GM04504 (cell line): ENCODE data around the gene SPIN4.
A peak's percentile ranks its signal among the peaks of the same experiment; 100 is the strongest.
"Not testable (repeated sequence)": the region's sequence is repeated elsewhere in the genome, so short reads cannot be mapped to it uniquely, and the experiment has no call there.

Source experiments
- DNase-seq: peaks from one replicate; pipeline ENCODE4 v3.0.0-alpha.2; 2012; ENCODE audit warnings: low read depth

Gene SPIN4

DNA sequence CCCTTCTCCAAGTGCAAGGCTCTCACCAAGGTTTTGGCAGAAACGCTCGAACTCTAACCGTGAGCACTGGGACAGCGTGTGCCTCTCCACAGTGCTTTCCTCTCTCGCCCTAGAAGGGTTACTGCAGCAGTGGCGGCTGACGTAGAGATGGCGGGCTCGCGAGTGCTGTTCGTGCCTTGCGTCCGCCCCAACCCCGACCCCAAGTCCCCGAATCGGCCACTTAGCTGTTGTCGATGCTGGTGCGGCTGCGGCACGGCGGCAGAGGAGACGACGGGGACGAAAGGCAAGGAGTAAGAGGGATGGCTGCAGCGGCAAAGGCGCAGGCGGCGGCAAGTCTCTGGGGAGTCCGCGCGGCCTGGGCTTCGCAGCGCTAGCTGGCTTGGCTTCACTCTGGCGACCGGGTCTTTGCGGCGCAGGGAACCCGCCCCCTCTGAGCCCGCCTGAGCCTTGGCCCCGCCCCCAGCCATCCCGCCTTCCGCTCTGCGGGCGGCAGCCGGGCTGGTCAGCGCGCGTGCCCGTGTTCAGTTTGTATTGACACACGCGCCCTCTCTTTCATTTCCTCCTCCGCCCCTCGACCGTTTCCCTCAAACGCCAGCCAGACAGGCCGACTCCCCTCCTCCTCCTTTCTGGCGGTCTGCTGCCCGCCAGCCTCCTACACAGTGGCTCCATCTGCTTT is at the start of gene SPIN4:
Gene SPIN4, minus strand, starts transcription at position 392 of the 676 bp plus-strand sequence. CDS start 513 bp downstream, outside the sequence.
- DNase-seq: peak; percentile 50

DNA sequence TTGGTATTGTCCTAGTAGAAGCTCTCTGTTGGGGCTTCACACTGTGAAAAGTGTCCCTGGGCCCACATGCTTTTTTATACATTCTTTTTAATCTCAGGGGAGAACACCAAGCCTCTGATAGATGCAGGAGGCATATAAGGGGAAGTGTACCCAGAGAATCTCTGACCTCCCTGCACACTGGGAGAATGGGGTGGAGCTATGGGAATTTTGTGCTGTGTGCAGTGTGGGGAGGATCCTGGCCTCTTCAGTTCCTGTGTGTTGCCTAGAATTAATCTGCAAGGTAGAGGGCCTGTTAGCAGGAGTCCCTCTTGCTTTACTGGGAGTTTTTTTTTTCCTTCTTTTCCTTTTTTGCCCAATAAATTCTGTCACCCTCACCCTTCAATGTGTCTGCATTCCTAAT is 49.2 kb upstream of the SPIN4 start:
- DNase-seq: no peak

DNA sequence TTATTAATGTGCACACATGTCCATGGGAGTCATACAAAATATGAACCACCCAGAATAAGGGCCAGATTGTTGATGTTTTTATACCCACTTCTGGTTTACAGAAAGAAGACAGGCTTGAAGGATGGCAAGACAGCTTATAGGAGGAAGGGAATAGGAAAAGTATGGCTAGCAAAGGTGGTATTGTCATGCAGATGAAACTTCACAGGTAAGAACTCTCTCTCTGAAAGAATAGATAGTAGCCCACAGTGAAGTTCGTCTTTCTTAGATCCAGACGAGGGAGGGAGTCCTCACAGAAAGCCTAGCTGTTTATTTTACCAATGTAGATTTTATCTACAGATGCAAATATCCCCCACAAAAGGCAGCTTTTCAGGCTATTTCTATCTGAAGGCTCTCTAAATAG is 43.7 kb upstream of the SPIN4 start:
- DNase-seq: no peak

DNA sequence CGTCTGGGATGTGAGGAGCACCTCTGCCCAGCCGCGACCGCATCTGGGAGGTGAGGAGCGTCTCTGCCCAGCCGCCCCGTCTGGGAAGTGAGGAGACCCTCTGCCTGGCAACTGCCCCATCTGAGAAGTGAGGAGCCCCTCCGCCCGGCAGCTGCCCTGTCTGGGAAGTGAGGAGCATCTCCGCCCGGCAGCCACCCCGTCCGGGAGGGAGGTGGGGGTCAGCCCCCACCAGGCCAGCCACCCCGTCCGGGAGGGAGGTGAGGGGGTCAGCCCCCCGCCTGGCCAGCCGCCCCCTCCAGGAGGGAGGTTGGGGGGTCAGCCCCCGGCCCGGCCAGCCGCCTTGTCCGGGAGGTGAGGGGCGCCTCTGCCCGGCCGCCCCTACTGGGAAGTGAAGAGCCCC is 42.0 kb upstream of the SPIN4 start:
- not testable (repeated sequence) for DNase-seq

DNA sequence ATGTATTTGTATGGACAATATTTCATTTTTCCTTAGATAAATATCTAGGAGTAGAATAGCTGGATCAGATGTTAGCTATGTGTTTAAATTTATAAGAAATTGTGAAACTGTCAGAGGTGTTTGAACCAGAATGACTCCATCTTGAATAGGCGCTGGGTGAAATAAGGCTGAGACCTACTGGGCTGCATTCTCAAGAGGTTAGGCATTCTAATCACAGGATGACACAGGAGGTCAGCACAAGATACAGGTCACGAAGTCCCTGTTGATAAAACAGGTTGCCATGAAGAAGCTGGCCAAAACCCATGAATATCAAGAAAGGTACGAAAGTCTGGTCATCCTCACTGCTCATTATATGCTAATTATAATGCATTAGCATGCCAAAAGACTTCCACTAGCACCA is 36.3 kb upstream of the SPIN4 start:
- no peak for DNase-seq

DNA sequence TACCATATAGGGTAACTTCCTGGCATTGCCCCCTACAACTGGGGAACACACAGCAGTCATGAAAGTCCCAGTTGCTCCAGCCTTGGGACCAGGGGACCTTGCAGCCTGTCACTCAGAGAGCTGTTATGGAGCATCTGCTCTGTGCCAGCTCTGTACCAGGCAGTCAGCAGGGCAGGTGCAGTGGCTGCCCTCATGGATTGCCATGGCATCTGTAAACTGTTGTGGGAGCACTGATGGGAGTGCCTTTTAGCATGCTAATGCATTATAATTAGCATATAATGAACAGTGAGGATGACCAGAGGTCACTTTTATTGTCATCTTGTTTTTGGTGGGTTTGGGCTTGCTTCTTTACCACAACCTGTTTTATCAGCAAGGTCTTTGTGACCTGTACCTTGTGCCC is 33.1 kb upstream of the SPIN4 start:
- DNase-seq: not testable (repeated sequence)

DNA sequence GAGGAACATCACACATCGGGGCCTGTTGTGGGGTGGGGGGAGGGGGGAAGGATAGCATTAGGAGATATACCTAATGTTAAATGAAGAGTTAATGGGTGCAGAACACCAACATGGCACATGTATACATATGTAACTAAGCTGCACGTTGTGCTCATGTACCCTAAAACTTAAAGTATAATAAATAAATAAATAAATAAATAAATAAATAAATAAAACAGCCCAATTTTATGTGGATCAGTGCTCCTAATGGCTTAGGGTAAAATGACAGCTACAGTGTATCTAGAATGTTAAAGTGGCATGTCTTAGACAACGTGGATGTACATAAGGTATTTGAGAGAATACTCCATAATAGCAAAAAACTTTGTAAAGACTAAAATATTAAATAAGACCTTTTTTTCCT is 21.9 kb upstream of the SPIN4 start:
- DNase-seq: not testable (repeated sequence)

DNA sequence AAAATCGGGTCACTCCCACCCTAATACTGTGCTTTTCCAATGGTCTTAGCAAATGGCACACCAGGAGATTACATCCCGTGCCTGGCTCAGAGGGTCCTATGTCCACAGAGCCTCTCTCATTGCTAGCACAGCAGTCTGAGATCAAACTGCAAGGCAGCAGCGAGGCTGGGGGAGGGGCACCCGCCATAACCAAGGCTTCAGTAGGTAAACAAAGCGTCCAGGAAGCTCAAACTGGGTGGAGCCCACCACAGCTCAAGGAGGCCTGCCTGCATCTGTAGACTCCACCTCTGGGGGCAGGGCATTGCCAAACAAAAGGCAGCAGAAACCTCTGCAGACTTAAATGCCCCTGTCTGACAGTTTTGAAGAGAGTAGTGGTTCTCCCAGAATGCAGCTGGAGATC is 16.6 kb upstream of the SPIN4 start:
- DNase-seq: not testable (repeated sequence)

DNA sequence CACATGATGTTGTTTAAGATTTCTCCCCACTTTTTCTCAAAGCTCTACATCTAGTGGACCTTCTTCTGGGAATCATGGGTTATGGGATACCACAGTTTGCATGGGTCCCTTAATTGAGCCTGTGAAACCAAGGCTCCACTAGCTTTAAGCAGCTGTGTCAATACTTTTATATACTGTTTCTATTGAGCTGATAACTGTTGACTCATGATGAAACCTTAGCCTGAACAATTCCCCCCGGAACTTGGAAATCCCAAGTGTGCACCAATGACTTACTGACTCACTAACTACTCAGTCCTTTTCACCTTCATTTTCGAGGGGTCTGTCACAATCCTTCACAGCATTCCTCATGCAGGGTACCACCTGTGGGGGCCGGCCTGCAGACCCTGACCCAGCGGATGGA is 12.7 kb upstream of the SPIN4 start:
- DNase-seq: no peak

DNA sequence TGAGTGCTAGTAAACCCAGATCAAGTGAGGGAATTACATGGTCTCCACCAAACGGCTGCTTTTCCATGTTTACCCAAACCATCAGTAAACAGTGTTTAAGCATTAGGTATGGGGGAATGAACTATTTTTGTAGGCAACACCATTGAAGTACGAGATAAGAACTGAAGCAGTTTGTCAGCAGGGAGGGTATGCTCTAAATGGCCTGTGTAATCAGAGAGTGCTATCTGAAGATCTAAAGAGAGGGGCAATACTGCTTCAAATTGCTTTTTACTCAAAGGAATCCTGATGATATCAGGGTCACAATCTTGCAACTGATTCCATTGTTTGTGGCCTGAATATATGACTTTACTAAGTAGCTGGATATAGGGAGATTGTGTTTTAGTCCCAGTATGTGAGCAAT is 10.4 kb upstream of the SPIN4 start:
- no peak for DNase-seq

DNA sequence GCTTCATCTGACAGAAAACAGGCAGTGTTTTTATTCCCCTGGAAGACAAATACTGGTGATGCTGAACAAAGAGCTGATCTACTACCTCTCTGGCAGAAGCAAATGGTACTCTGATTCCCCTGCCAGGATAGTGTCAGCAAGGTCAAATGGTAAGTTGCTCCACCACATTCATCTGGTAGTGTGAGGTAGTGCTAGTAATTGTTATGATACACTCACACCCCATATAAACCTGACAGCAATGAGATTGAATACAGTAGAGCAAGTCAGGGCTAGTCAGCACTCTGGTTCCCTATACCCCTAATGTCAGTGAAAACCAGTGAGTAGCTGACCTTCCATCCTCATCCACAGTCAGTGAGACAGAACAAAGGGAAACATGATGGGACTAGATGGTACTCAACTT is 3.4 kb upstream of the SPIN4 start:
- no peak for DNase-seq

DNA sequence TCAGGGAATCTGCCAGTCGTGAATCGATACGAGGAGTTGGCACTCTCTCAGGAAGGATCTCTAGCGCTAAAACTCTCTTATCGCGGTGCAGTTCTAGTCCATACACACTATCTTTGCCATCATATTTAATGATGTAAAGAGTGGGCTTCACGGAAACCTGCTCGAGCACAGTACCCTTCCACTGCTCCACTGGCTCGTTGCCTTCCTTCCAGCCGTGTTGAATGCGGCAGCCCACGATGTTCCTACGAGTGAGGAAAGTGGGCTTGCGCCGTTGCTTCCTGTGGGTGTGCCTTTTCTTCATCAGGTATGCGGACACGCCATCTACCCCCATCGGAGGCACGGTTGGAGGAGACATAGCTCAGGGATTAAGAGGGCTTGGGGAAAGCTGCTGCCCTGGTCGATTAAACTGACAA is 661 bp downstream of the SPIN4 start:
- peak; percentile 1 for DNase-seq

DNA sequence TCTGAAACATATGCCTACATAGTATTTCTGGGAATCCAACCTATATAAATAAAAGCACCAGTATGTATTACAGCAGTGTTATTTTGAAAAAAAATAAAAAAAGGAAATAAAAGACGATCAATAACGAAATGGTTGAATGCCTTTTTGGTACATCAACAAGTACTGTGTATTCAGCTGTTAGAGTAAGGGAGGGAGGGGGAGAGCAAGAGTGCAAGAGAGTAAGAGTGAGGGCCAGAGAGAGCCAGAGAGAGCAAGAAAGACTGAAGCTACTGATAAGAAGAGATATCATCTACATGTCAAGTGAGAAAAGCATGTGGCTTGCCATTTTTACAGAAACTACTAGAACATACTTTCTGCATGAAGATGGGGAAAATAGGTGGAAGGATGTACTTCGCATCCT is 1.8 kb downstream of the SPIN4 start:
- no peak for DNase-seq

DNA sequence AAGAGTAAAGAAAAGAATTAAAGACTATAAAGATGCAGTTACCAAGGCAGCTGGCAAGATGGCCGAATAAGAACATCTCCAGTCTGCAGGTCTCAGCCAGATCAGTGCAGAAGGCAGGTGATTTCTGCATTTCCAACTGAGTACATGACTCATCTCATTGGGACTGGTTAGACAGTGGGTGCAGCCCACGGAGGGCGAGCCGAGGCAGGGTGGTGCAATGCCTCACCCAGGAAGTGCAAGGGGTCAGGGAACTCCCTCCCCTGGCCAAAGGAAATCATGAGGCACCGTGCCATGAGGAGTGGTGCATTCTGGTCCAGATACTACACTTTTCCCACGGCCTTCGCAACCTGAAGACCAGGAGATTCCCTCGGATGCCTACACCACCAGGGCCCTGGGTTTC is 20.5 kb downstream of the SPIN4 start:
- no peak for DNase-seq

DNA sequence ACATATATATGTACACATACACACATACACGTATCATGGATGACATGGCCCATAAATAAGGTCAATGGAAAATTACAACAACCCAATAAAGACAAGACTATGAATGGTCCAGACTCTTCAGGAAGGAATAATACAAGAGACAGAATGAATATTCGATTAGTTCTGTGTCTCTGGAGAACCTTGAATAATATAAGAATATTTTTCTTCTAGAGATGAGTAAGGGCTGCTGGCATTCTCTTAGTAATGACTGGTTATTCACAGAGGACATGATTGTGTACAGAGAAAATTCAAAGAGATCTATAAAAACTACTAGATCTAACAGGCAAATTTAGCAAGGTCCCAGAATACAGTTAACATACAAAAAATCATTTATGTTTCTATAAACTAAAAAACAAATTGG is 23.3 kb downstream of the SPIN4 start:
- no peak for DNase-seq

DNA sequence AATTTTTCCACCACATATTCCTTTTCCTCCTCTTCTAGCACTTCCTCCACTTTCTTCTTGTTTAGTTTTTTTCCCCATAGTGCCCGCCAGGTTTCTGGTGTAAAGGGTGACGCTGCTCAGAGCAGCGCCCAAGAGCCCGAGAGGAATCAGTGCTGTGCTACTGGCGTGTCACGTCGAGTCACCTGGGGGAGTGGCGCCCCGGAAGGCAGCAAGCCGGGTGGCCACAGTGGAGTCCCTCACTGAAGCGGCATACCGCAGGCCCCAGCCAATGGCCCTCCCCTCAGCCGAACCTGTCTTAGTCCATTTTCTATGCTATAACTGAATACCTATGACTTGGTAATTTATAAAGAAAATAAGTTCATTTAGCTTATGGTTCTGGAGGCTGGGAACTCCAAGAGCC is 51.5 kb downstream of the SPIN4 start:
- DNase-seq: no peak
